Measurements from ENCODE around the gene ABHD6.

Gene ABHD6

GRCh38 chr3:58207954-58208353 lies 29.6 kb upstream of the ABHD6 start:
- no peak overlapping the region for H2AFZ ChIP-seq (ENCODE audit: low read length)
- no CpG with 5 or more reads among the region's 4 CpGs for WGBS, 2 donors (ENCODE audit: extremely low coverage in 2 of 2, insufficient read length in 2 of 2, insufficient replicate concordance in 1 of 2)
- H3K18ac ChIP-seq (ENCODE audit: low read length): no peak overlapping the region

GRCh38 chr3:58209933-58210332 lies 27.7 kb upstream of the ABHD6 start:
- Histone ChIP-seq H3K27ac (replicated peaks; ENCODE audit: low read length) (no peak overlapping the region), H2BK5ac (ENCODE audit: low read length) (no peak overlapping the region), H2BK12ac (ENCODE audit: low read length) (no peak overlapping the region), H3K79me1 (ENCODE audit: low read depth, low read length) (no peaks in the 10 kb centered on the region), H3K36me3 (replicated peaks in 1 of 2; ENCODE audit: control insufficient read depth in 2 of 2, insufficient read depth in 2 of 2, low read length in 2 of 2) (no peaks in the 10 kb centered on the region), H3K4me1 (ENCODE audit: control insufficient read depth in 2 of 2, insufficient read depth in 1 of 2, low read depth in 1 of 2, low read length in 2 of 2) (no peaks in the 10 kb centered on the region), H2AFZ (ENCODE audit: low read length) (no peak overlapping the region), H3K4me2 (ENCODE audit: insufficient read depth, low read length, poor library complexity, severe bottlenecking) (no peak overlapping the region), H3K18ac (ENCODE audit: low read length) (no peak overlapping the region), H3K27me3 (ENCODE audit: control insufficient read depth in 3 of 3, insufficient read depth in 3 of 3, low read depth in 1 of 3, low read length in 3 of 3) (peaks cover 0 to 46% (median 5%) of the 10 kb centered on the region in 3 experiments), H4K91ac (ENCODE audit: low read depth, low read length, poor library complexity) (no peak overlapping the region), H3K9ac (ENCODE audit: low read depth, low read length, poor library complexity) (no peak overlapping the region), H4K8ac (ENCODE audit: low read depth, low read length) (no peak overlapping the region), H3K4me3 (ENCODE audit: low read length in 2 of 2) (no peak overlapping the region), H2AK5ac (ENCODE audit: low read depth, low read length) (no peak overlapping the region), H3K9me3 (replicated peaks in 1 of 2; ENCODE audit: control insufficient read depth in 2 of 2, insufficient read depth in 1 of 2, low read depth in 1 of 2, low read length in 2 of 2) (no peaks in the 10 kb centered on the region), H3K23ac (ENCODE audit: low read depth, low read length, poor library complexity) (no peak overlapping the region), H3K14ac (ENCODE audit: low read length) (no peak overlapping the region), H3K4ac (ENCODE audit: low read length) (no peak overlapping the region), H2BK15ac (ENCODE audit: low read length) (no peak overlapping the region), H2BK120ac (ENCODE audit: low read depth, low read length) (no peak overlapping the region)
- no peak for DNase-seq (ENCODE audit: low spot score)
- no CpG with 5 or more reads among the region's 3 CpGs for WGBS, 2 donors (ENCODE audit: extremely low coverage in 2 of 2, insufficient read length in 2 of 2, insufficient replicate concordance in 1 of 2)

More at GRCh38 chr3:58207954-58208353, 29.6 kb upstream of the ABHD6 start:
- Histone ChIP-seq H3K4me1 (ENCODE audit: control insufficient read depth in 2 of 2, insufficient read depth in 1 of 2, low read depth in 1 of 2, low read length in 2 of 2) (no peaks in the 10 kb centered on the region), H4K91ac (ENCODE audit: low read depth, low read length, poor library complexity) (no peak overlapping the region), H2BK5ac (ENCODE audit: low read length) (no peak overlapping the region), H3K4me3 (ENCODE audit: low read length in 2 of 2) (peak overlapping the region in 1 of 2 donors; percentile 39), H2AK5ac (ENCODE audit: low read depth, low read length) (no peak overlapping the region), H3K14ac (ENCODE audit: low read length) (no peak overlapping the region), H3K27ac (replicated peaks; ENCODE audit: low read length) (no peak overlapping the region), H2BK15ac (ENCODE audit: low read length) (no peak overlapping the region), H3K27me3 (ENCODE audit: control insufficient read depth in 3 of 3, insufficient read depth in 3 of 3, low read depth in 1 of 3, low read length in 3 of 3) (peaks cover 0 to 45% (median 0%) of the 10 kb centered on the region in 3 experiments), H3K9me3 (replicated peaks in 1 of 2; ENCODE audit: control insufficient read depth in 2 of 2, insufficient read depth in 1 of 2, low read depth in 1 of 2, low read length in 2 of 2) (no peaks in the 10 kb centered on the region), H3K23ac (ENCODE audit: low read depth, low read length, poor library complexity) (no peak overlapping the region), H3K79me1 (ENCODE audit: low read depth, low read length) (no peaks in the 10 kb centered on the region), H2BK12ac (ENCODE audit: low read length) (no peak overlapping the region), H2BK120ac (ENCODE audit: low read depth, low read length) (no peak overlapping the region), H3K4me2 (ENCODE audit: insufficient read depth, low read length, poor library complexity, severe bottlenecking) (no peak overlapping the region), H4K8ac (ENCODE audit: low read depth, low read length) (no peak overlapping the region), H3K36me3 (replicated peaks in 1 of 2; ENCODE audit: control insufficient read depth in 2 of 2, insufficient read depth in 2 of 2, low read length in 2 of 2) (no peaks in the 10 kb centered on the region), H3K9ac (ENCODE audit: low read depth, low read length, poor library complexity) (no peak overlapping the region), H3K4ac (ENCODE audit: low read length) (no peak overlapping the region)
- no peak for DNase-seq (ENCODE audit: low spot score)

- Histone ChIP-seq H3K27me3 (ENCODE audit: control insufficient read depth in 3 of 3, insufficient read depth in 3 of 3, low read depth in 1 of 3, low read length in 3 of 3) (peaks cover 0 to 42% (median 7%) of the 10 kb centered on the region in 3 experiments), H4K91ac (ENCODE audit: low read depth, low read length, poor library complexity) (no peak within 1 kb of the TSS), H2AFZ (ENCODE audit: low read length) (no peak within 1 kb of the TSS), H3K4me1 (ENCODE audit: control insufficient read depth in 2 of 2, insufficient read depth in 1 of 2, low read depth in 1 of 2, low read length in 2 of 2) (no peaks in the 10 kb centered on the region), H3K4me2 (ENCODE audit: insufficient read depth, low read length, poor library complexity, severe bottlenecking) (no peak within 1 kb of the TSS), H3K9ac (ENCODE audit: low read depth, low read length, poor library complexity) (no peak within 1 kb of the TSS), H3K27ac (replicated peaks; ENCODE audit: low read length) (no peak within 1 kb of the TSS), H2BK15ac (ENCODE audit: low read length) (no peak within 1 kb of the TSS), H3K9me3 (replicated peaks in 1 of 2; ENCODE audit: control insufficient read depth in 2 of 2, insufficient read depth in 1 of 2, low read depth in 1 of 2, low read length in 2 of 2) (no peaks in the 10 kb centered on the region), H3K4ac (ENCODE audit: low read length) (no peak within 1 kb of the TSS), H3K36me3 (replicated peaks in 1 of 2; ENCODE audit: control insufficient read depth in 2 of 2, insufficient read depth in 2 of 2, low read length in 2 of 2) (no peaks in the 10 kb centered on the region), H3K18ac (ENCODE audit: low read length) (no peak within 1 kb of the TSS), H2BK12ac (ENCODE audit: low read length) (no peak within 1 kb of the TSS), H2AK5ac (ENCODE audit: low read depth, low read length) (no peak within 1 kb of the TSS), H3K14ac (ENCODE audit: low read length) (no peak within 1 kb of the TSS), H3K79me1 (ENCODE audit: low read depth, low read length) (no peaks in the 10 kb centered on the region), H4K8ac (ENCODE audit: low read depth, low read length) (no peak within 1 kb of the TSS), H2BK5ac (ENCODE audit: low read length) (no peak within 1 kb of the TSS), H3K23ac (ENCODE audit: low read depth, low read length, poor library complexity) (no peak within 1 kb of the TSS), H3K4me3 (ENCODE audit: low read length in 2 of 2) (no peak within 1 kb of the TSS), H2BK120ac (ENCODE audit: low read depth, low read length) (no peak within 1 kb of the TSS)
- no CpG with 5 or more reads among the region's 14 CpGs for WGBS, 2 donors (ENCODE audit: extremely low coverage in 2 of 2, insufficient read length in 2 of 2, insufficient replicate concordance in 1 of 2)
- DNase-seq (ENCODE audit: low spot score): no peak
Measured at GRCh38 chr3:58210761-58211460, 26.7 kb upstream of the ABHD6 start, which contains the start of gene DNASE1L3. Gene DNASE1L3 (minus strand): TSS chr3:58210972. CDS start chr3:58210906, 66 bp downstream.

GRCh38 chr3:58214484-58215316 lies 22.9 kb upstream of the ABHD6 start:
- Histone ChIP-seq H3K36me3 (replicated peaks in 1 of 2; ENCODE audit: control insufficient read depth in 2 of 2, insufficient read depth in 2 of 2, low read length in 2 of 2) (no peaks in the 10 kb centered on the region), H3K9me3 (replicated peaks in 1 of 2; ENCODE audit: control insufficient read depth in 2 of 2, insufficient read depth in 1 of 2, low read depth in 1 of 2, low read length in 2 of 2) (no peaks in the 10 kb centered on the region), H2AFZ (ENCODE audit: low read length) (no peak overlapping the region), H2AK5ac (ENCODE audit: low read depth, low read length) (no peak overlapping the region), H3K23ac (ENCODE audit: low read depth, low read length, poor library complexity) (no peak overlapping the region), H2BK15ac (ENCODE audit: low read length) (no peak overlapping the region), H2BK120ac (ENCODE audit: low read depth, low read length) (no peak overlapping the region), H2BK12ac (ENCODE audit: low read length) (no peak overlapping the region), H3K4me3 (ENCODE audit: low read length in 2 of 2) (no peak overlapping the region), H3K18ac (ENCODE audit: low read length) (no peak overlapping the region), H3K79me1 (ENCODE audit: low read depth, low read length) (no peaks in the 10 kb centered on the region), H3K4me2 (ENCODE audit: insufficient read depth, low read length, poor library complexity, severe bottlenecking) (no peak overlapping the region), H3K27ac (replicated peaks; ENCODE audit: low read length) (no peak overlapping the region), H3K9ac (ENCODE audit: low read depth, low read length, poor library complexity) (no peak overlapping the region), H3K14ac (ENCODE audit: low read length) (no peak overlapping the region), H2BK5ac (ENCODE audit: low read length) (no peak overlapping the region), H3K4me1 (ENCODE audit: control insufficient read depth in 2 of 2, insufficient read depth in 1 of 2, low read depth in 1 of 2, low read length in 2 of 2) (peaks cover 0 to 8% of the 10 kb centered on the region in 2 donors), H4K91ac (ENCODE audit: low read depth, low read length, poor library complexity) (no peak overlapping the region), H4K8ac (ENCODE audit: low read depth, low read length) (no peak overlapping the region), H3K27me3 (ENCODE audit: control insufficient read depth in 3 of 3, insufficient read depth in 3 of 3, low read depth in 1 of 3, low read length in 3 of 3) (peaks cover 0 to 39% (median 7%) of the 10 kb centered on the region in 3 experiments), H3K4ac (ENCODE audit: low read length) (no peak overlapping the region)
- DNase-seq (ENCODE audit: low spot score): no peak
- no CpG with 5 or more reads among the region's 7 CpGs for WGBS, 2 donors (ENCODE audit: extremely low coverage in 2 of 2, insufficient read length in 2 of 2, insufficient replicate concordance in 1 of 2)
